CD14-positive monocyte (primary cell): ENCODE measurements around the gene AMMECR1L. TPM values are rescaled to one million over a fixed set of nuclear protein-coding genes. Genes with fewer than 3 reads are reported as not detected.

ENCODE experiments used
- DNase-seq, 3 donors: peaks; one replicate each; pipeline ENCODE4 v3.0.0-alpha.2; 2011 to 2022
- H2AFZ ChIP-seq: 2 replicates; pipeline ENCODE4 v1.6.0; 2012; ENCODE audit warnings: mild to moderate bottlenecking, low read depth, low read length, inconsistent platforms; ENCODE audit not compliant: insufficient read depth, poor library complexity, severe bottlenecking
- H3K27ac ChIP-seq, 2 donors: 1 replicate in 1 of 2; 2 replicates in 1 of 2; pipeline ENCODE4 v1.5.1; 2012 to 2013; ENCODE audit warnings: low read length in 2 of 2, control low read depth in 1 of 2, inconsistent platforms in 1 of 2, low read depth in 1 of 2, mild to moderate bottlenecking in 1 of 2
- H3K27me3 ChIP-seq, 2 donors: one replicate each; pipeline versions ENCODE4 v1.6.0 to v1.6.1; 2011 to 2013; ENCODE audit warnings: low read length in 2 of 2; ENCODE audit not compliant: control insufficient read depth in 2 of 2, insufficient read depth in 2 of 2
- H3K36me3 ChIP-seq, 2 donors: replicated peaks in 1 of 2; 1 replicate in 1 of 2; 2 replicates in 1 of 2; pipeline versions ENCODE4 v1.5.1 to v1.6.1; 2012 to 2013; ENCODE audit warnings: low read length in 2 of 2, control low read depth in 1 of 2, inconsistent platforms in 1 of 2, mild to moderate bottlenecking in 1 of 2; ENCODE audit not compliant: insufficient read depth in 2 of 2, control insufficient read depth in 1 of 2
- H3K4me1 ChIP-seq, 2 donors: 1 replicate in 1 of 2; 2 replicates in 1 of 2; pipeline versions ENCODE4 v1.5.1 to v1.6.1; 2012 to 2013; ENCODE audit warnings: low read length in 2 of 2, control low read depth in 1 of 2, inconsistent platforms in 1 of 2, mild to moderate bottlenecking in 1 of 2, moderate library complexity in 1 of 2; ENCODE audit not compliant: insufficient read depth in 2 of 2, control insufficient read depth in 1 of 2
- H3K4me2 ChIP-seq: replicated peaks from 2 replicates; pipeline ENCODE3; 2012; ENCODE audit warnings: low read length, moderate library complexity, mild to moderate bottlenecking; ENCODE audit not compliant: poor library complexity, severe bottlenecking; ENCODE audit errors: extremely low read depth
- H3K4me3 ChIP-seq, 3 experiments: fragments of 200-600 bp in 1 of 3; sonication (generic) in 1 of 3; replicated peaks in 1 of 3; 1 replicate in 2 of 3; 2 replicates in 1 of 3; pipeline ENCODE4 v1.5.1; 2011 to 2013; ENCODE audit warnings: low read length in 3 of 3, mild to moderate bottlenecking in 3 of 3, control low read depth in 2 of 3, low read depth in 2 of 3, inconsistent platforms in 1 of 3, moderate library complexity in 1 of 3
- H3K79me2 ChIP-seq: 2 replicates; pipeline ENCODE4 v1.6.0; 2012; ENCODE audit warnings: mild to moderate bottlenecking, control low read depth, inconsistent platforms, low read length, moderate library complexity; ENCODE audit not compliant: insufficient read depth
- H3K9ac ChIP-seq: 2 replicates; pipeline ENCODE4 v1.6.0; 2017; ENCODE audit warnings: low read length, mild to moderate bottlenecking; ENCODE audit not compliant: insufficient read depth, poor library complexity, severe bottlenecking
- H3K9me3 ChIP-seq, 2 donors: replicated peaks in 1 of 2; 1 replicate in 1 of 2; 2 replicates in 1 of 2; pipeline versions ENCODE4 v1.5.1 to v1.6.1; 2012 to 2013; ENCODE audit warnings: low read length in 2 of 2, control low read depth in 1 of 2; ENCODE audit not compliant: control insufficient read depth in 1 of 2, insufficient read depth in 1 of 2
- H4K20me1 ChIP-seq: 2 replicates; pipeline ENCODE4 v1.6.0; 2012; ENCODE audit warnings: mild to moderate bottlenecking, low read length, control low read depth, moderate library complexity; ENCODE audit not compliant: insufficient read depth
- H3K27ac Mint-ChIP-seq, 7 donors: one replicate each; pipeline ENCODE4 v1.8.0; 2020; ENCODE audit warnings: mild to moderate bottlenecking in 7 of 7, mixed read lengths in 7 of 7, moderate library complexity in 6 of 7, inconsistent platforms in 2 of 7
- H3K27me3 Mint-ChIP-seq, 3 donors: one replicate each; pipeline ENCODE4 v1.8.0; 2021 to 2022; ENCODE audit warnings: low read depth in 3 of 3, mild to moderate bottlenecking in 3 of 3, mixed read lengths in 3 of 3, moderate library complexity in 3 of 3, inconsistent platforms in 1 of 3
- H3K36me3 Mint-ChIP-seq, 2 donors: one replicate each; pipeline ENCODE4 v1.8.0; 2020; ENCODE audit warnings: mixed read lengths in 2 of 2, inconsistent platforms in 1 of 2, mild to moderate bottlenecking in 1 of 2
- H3K4me1 Mint-ChIP-seq: one replicate; pipeline ENCODE4 v1.8.0; 2020; ENCODE audit warnings: mild to moderate bottlenecking, mixed read lengths
- H3K4me3 Mint-ChIP-seq, 2 donors: one replicate each; pipeline ENCODE4 v1.8.0; 2020; ENCODE audit warnings: mild to moderate bottlenecking in 2 of 2, mixed read lengths in 2 of 2, moderate library complexity in 1 of 2
- H3K9me3 Mint-ChIP-seq, 7 donors: one replicate each; pipeline ENCODE4 v1.8.0; 2020 to 2022; ENCODE audit warnings: mixed read lengths in 7 of 7, mild to moderate bottlenecking in 6 of 7, moderate library complexity in 6 of 7, inconsistent platforms in 2 of 7
- WGBS: methylation state at CpG from one replicate; pipeline ENCODE4 v1.1.5; 2013; ENCODE audit warnings: missing lambda C conversion rate; ENCODE audit not compliant: insufficient coverage; 5-methylcytosine and 5-hydroxymethylcytosine counted together
- intact Hi-C, 2 donors: fragments of 100-400 bp; cut with micrococcal nuclease; formaldehyde crosslinking; loops; one replicate each; pipeline versions ENCODE4 v1.15.0 to v1.15.1; 2023
- polyA plus RNA-seq, 3 donors: library from polyadenylated mRNA; depleted of rRNA in 1 of 3; unstranded in 2 of 3; stranded (reverse) in 1 of 3; fragments of 300-500 nt in 2 of 3; fragments of >200 nt in 1 of 3; fragmentation: Illumina TruSeq in 2 of 3; gene quantifications; 1 replicate in 2 of 3; 2 replicates in 1 of 3; pipeline ENCODE4 v1.2.3, GENCODE V29; 2012 to 2021
- TF ChIP-seq, protein P1 (sequence below): fragments of 200-600 bp; IDR thresholded peaks from one replicate; pipeline ENCODE4 v1.8.0; 2022; ENCODE audit warnings: antibody characterized with exemption, mild to moderate bottlenecking

Gene AMMECR1L
- polyA plus RNA-seq, 3 donors = 2.5 to 9.8 (median 3.1) TPM

DNA sequence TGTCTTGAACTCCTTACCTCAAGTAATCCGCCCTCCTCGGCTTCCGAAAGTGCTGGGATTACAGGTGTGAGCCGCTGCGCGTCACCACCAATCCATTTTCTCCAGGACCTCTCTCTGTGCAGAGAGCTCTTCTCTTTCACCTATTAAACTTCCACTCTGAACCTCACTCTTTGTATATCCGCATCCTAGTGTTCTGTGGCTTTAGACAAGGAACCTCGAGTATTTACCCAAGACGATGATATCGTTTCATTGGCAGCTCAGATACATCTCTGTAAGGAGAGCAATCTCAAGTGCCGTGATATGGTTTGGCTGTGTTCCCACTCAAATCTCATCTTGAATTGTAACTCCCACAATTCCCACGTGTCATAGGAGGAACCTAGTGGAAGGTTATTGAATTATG is 59.7 kb downstream of the AMMECR1L start:
- H3K4me1 Mint-ChIP-seq = peaks cover 17% of the 10 kb centered on the region
- H3K27me3 Mint-ChIP-seq = peaks cover 1 to 5% (median 2%) of the 10 kb centered on the region in 3 donors
- peaks cover 7 to 12% of the 10 kb centered on the region in 2 donors for H3K4me1 ChIP-seq
- H3K79me2 ChIP-seq = no peaks in the 10 kb centered on the region
- H3K27me3 ChIP-seq = no peaks in the 10 kb centered on the region
- no peaks in the 10 kb centered on the region for H4K20me1 ChIP-seq
- peaks cover 5 to 19% of the 10 kb centered on the region in 2 donors for H3K9me3 ChIP-seq
- no peak overlapping the region for H2AFZ ChIP-seq
- H3K4me3 Mint-ChIP-seq = no peak overlapping the region
- no peak overlapping the region for H3K27ac ChIP-seq
- H3K36me3 Mint-ChIP-seq = no peaks in the 10 kb centered on the region
- TF ChIP-seq, protein P1, sequence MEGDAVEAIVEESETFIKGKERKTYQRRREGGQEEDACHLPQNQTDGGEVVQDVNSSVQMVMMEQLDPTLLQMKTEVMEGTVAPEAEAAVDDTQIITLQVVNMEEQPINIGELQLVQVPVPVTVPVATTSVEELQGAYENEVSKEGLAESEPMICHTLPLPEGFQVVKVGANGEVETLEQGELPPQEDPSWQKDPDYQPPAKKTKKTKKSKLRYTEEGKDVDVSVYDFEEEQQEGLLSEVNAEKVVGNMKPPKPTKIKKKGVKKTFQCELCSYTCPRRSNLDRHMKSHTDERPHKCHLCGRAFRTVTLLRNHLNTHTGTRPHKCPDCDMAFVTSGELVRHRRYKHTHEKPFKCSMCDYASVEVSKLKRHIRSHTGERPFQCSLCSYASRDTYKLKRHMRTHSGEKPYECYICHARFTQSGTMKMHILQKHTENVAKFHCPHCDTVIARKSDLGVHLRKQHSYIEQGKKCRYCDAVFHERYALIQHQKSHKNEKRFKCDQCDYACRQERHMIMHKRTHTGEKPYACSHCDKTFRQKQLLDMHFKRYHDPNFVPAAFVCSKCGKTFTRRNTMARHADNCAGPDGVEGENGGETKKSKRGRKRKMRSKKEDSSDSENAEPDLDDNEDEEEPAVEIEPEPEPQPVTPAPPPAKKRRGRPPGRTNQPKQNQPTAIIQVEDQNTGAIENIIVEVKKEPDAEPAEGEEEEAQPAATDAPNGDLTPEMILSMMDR = no peak
- no peak overlapping the region for H3K9ac ChIP-seq
- no peak overlapping the region for H3K27ac Mint-ChIP-seq
- peaks cover 12 to 38% (median 24%) of the 10 kb centered on the region in 7 donors for H3K9me3 Mint-ChIP-seq
- no peaks in the 10 kb centered on the region for H3K36me3 ChIP-seq
- no peak overlapping the region for H3K4me3 ChIP-seq
- H3K4me2 ChIP-seq = no peak overlapping the region
- intact Hi-C loops = no loop called here
- DNase-seq = no peak
- WGBS = 95% methylated on average over 7 of the region's 12 CpGs

DNA sequence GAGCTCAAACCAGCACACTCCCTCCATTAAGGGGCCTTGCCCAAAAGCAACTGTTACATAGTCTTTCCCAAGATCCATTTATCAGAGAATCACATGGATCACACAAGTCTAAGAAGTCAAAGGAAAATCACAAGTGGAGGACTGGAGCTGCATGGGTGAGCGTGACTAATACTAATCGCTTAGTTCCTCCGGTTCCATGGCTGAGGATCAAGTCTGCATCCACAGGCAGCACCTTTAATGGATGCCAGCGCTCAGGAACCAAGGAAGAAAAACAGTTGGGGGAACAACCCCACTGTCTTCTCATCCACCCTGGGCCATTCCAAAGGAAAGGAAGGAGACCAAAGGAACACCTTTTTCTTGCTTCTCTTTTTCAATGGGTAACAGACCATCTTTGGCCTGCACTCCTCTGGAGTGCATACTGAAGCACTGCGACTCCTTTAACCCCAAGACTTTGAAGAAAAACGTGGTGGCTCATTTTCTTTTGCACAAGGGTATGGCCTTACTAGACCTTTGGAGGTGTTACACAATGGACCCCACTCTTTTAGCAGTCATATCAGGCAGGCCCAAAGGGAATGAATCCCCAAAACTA is 65.6 kb downstream of the AMMECR1L start:
- TF ChIP-seq, protein P1 = no peak
- no peaks in the 10 kb centered on the region for H4K20me1 ChIP-seq
- peaks cover 24 to 30% of the 10 kb centered on the region in 2 donors for H3K9me3 ChIP-seq
- H2AFZ ChIP-seq = no peak overlapping the region
- 94% methylated on average over 5 of the region's 6 CpGs for WGBS
- no peak overlapping the region for H3K27ac ChIP-seq
- intact Hi-C loops = no loop called here
- Mint-ChIP-seq H3K36me3 (no peaks in the 10 kb centered on the region), H3K9me3 (peaks cover 17 to 45% (median 34%) of the 10 kb centered on the region in 7 donors), H3K27me3 (peaks cover 2 to 6% (median 3%) of the 10 kb centered on the region in 3 donors), H3K4me1 (peaks cover 6% of the 10 kb centered on the region), H3K27ac (no peak overlapping the region), H3K4me3 (no peak overlapping the region)
- no peak overlapping the region for H3K9ac ChIP-seq
- no peak for DNase-seq
- no peaks in the 10 kb centered on the region for H3K4me1 ChIP-seq
- no peak overlapping the region for H3K4me3 ChIP-seq
- no peak overlapping the region for H3K4me2 ChIP-seq
- H3K27me3 ChIP-seq = peaks cover 0 to 2% of the 10 kb centered on the region in 2 donors
- no peaks in the 10 kb centered on the region for H3K36me3 ChIP-seq
- no peaks in the 10 kb centered on the region for H3K79me2 ChIP-seq
